ENCODE data around the gene POLR2E.
"Not testable (repeated sequence)": the region's sequence is repeated elsewhere in the genome, so short reads cannot be mapped to it uniquely, and the experiment has no call there.

The POLR2E gene

DNA sequence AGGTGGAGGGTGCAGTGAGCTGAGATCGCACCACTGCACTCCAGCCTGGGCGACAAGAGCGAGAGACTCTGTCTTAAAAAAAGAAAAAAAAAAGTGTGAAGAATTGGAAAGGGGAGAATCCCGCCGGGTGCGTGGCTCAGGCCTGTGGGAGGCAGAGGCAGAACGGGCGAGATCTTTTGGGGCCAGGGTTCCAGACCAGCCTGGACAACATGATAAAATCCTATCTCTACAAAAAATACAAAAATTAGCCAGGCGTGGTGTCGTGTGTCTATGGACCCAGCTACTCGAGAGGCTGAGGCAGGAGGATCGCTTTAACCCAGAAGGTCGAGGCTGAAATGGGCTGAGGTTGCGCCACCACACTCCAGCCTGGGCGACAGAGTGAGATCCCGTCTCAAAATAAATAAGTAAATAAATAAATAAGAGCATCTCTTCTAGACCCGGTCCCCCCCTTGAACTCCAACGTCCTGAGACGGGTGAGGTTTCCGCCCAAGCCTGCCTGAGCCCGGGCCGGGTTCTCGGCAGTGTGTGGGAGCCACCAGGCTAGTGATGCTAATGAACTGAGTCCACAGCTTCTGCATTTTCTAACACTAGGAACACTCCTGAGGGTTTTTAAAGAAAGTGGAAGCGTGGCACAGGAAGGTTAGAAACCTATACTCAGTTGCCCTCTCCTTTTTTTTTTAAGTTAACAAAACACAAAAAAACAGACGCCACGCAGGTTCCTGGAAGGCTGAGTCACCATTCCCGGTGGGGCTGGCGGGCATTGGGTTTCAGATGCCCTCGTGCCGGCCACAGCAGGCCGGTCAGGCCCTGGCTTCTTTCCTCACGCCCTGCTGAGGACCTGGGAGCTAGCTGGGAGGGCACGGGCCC is 30.7 kb upstream of the POLR2E start:
- DNase-seq = no peak

DNA sequence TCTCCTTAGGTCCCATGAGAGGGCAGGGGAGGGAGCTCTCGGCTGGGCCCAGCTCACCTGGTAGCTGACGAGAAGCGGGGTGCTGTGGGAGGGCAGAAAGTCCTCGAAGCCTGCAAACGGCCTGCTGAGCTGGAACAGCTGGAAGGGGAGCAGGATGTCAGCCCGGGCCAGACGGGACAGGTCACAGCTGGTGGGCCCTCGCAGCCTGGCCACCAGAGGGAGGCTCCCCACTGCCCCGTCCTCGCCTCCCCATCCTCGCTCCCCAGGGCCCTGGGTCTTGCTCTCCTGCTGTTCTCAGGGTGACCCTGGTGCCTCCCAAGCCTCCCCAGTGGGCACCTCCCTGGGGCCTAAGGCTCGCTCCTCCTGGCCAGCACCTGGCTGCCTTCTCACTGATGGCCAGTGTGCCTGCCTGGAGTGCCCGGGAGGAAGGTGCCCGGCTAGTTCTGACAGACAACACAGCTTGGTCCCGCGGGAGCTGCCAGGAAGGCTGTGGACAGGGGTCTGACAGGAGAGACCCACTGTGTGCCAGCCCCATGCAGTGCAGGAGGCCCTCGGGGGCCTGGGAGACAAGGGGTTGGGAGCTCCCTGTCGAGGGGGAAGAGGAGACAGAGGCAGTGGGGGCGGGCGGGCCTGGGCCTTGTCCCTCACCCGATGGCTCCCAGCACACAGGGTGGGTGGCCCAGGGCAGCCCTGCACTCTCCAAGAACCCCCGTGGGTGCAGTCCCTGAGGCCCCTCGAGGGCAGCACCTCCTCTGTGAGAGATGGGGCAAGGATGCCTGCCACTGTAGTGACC is 28.9 kb upstream of the POLR2E start:
- DNase-seq = no peak

DNA sequence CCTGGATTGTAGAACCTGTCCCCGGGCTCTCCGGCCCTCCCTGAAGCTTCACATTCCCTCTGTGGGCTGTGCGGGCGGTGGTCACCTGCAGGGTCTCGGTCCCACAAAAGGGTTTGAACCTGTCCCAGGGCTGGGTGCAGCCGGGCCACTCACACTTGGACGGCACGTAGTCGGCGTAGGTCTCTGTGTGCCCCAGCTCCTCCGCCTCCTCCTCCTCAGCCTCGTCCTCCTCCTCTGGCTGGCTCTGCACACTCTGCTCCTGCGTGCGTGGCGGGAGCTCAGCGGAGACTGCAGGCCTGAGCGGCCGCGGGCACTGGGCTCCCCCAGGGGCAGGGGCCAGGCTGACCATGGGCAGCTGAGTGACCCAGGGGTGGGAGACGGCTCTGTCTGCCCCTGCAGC is 28.2 kb upstream of the POLR2E start:
- DNase-seq = no peak

DNA sequence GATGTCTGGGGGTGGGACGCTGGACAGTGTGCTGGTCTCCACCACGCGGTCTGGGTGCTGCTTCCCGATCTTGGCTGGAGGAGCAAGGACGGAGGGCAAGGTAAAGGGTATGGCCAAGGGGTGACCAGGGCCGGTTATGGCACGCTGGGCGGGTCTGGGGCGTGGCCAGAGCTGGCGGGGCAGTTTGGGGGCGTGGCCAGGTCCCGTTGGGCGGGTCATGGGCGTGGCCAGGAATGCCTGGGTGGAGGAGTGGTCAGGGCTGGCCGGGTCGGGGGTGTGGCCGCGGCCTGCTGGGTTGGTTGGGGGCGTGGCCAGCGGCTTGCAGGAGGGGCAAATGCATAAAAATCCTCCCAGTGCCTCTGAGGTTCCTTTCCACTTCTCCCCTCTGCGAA is 27.8 kb upstream of the POLR2E start:
- DNase-seq = no peak

DNA sequence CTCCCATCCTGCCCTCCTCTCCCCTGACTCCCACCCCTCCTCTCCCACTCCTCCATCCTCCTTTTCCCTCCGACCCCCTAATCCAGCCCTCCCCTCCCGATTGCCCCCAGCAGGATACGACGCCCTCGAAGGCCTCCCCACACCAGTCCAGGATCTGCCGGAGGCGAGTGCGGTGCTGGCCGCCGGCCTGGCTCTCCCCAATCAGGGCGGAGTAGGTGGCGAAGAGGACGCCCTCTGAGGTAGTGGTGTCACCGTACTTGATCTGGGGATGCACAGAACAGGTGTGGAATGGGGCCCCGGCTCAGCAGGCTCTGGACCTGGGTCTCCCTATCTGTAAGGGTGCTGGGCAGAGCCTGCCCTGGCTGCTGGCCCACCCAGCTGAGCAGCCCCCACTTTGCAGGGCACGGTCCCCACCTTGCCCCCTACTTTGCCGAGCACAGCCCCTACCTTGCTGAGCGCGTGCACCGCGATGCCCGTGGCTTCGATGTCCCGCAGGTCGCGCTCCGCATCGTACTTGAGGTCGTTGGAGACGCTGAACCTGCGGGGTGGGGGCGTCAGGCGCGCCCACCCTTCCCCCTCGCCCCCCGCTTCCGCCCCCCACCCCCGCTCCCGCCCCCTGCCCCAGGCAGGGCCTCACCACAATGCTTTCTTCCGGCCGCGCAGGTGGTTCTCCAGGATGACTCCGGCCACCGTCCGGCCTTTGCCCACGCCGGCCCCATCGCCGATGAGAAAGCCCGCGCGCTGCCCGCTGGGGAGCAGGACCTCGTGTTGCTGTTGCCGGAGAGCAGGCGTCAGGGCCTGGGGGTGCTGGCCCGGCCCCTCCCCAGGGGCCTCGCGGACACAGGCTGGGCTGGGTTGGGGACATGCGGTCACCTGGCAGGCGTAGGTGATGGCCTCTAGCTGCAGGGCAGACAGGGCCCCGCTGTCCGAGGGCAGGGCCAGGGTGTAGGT is 27.1 kb upstream of the POLR2E start:
- DNase-seq = no peak

DNA sequence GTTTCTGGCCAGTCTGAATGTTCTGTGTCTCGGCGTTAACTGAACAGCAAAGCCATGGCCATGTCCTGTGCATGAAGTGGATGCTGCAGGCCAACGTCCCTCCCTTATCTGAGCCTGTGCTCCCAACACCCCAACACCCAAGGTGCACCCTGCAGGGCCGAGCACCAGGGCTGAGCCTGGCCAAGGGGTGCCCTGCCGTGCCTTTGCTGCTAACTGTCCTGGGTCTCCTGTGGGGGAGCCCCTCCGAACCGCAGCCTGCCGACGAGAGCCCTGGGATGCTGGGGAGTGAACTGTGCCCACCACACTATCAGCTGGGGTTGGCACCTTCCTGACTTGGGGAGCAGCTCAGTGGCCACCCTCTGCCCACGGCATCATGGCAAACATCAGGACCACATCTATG is 26.2 kb upstream of the POLR2E start:
- no peak for DNase-seq

DNA sequence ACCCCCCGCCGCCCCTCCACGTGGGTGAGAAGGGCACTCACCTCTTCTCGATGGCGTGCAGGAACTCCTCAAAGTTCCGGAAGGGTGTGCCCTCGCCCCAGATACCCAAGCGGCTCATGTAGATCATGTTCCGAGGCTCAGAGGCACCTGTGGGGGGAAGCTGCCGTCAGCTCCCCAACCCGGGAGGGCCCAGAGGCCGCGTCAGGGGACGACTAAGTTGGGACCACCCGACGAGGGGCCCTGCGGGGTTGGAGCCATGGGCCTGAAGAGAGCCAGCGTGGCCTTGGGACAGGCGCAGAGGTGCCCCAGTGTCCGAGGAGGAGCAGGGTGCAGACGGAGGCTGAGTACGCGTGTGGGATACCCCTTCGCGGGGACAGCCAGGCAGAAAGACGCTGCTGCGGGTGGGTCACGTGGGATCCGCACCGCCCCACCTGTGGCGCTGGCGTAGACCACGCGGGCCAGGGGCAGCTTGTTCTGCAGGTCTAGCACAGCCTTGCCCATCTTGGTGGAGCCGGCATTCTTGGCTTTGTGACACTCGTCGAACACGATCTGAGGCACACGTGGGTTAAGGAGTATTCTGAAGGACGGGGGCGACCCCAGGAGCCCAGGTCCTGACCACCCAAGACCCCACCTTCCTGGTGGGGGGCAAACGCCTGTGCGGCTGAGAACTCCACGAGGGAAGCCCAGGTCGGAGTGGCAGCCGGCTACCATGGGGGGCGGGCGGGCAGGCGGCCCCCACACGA is 24.5 kb upstream of the POLR2E start:
- no peak for DNase-seq

DNA sequence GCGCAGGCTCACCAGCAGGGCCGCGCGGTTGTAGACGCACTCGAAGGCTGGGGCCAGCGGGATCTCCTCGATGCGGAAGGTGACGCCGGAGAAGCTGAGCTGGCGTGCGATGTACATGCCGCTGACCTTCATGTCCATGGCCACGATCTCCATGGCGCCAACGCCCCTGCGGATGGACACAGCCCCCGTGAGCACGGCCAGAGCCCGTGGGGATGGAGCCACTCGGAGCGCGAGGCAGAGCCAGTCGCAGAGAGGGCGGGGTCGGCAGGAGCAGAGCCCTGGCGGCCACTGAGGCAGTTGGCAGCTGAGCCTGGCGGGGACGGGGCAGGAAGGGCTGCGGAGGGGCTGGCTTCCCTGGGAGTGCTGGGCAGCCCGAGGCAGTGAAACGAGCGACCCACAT is 23.8 kb upstream of the POLR2E start:
- no peak for DNase-seq

DNA sequence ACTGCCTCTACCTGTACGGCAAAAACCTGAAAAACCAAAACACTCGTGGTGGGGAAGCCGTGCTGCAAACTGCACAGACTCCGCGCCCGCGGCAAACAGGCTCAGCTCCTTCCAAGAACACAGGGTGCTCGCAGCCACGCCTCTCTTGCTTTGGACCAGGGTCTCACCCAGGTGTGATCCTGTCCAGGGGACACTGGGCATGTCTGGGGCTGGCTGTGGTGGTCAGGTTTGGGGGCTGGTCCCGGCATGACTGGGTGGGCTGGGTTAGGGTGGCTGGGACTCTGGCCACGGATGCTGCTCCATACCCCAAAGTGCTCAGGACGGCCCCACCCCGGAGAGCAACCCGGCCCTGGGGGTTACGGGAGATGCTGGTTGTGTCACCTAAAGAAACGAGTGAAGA is 22.5 kb upstream of the POLR2E start:
- no peak for DNase-seq

DNA sequence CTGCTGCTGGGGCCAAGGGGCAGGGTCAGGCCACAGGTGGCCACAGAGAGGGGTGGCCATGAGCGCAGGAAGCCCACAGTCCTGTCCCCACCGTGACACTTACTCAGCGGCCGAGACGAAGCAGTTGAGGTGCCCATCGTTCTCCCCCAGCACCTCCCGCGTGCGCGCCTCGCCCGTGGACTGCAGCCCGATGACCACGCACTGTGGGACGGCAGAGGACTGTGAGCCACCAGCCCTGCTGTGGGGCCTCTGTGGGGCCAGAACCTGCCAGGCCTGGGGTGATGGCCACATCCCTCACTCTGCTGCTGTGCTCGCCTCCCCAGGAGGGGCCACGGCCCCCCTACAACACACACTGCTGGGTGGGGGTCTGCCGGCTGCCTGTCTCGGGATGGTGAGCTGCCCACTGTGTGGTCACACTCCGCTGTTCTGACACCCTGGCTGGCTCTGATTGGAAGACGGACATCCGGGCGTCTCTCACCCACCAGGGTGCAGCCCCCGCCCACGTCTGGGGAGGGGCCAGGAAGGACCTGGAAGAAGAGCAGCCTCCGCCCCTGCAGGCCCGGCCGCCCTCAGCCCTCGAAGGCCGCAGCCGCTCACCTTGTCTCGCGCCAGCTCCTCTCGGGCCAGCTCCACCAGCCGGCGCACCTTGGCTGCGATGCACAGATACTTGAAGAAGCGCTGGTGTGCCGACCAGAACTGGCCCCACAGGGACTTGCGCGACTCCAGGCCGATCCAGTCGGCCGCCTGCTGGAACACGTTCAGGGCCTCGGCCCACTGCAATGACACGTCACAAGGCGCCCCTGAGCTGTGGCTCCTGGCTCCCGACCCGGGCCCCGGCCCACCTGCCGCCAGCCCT is 21.8 kb upstream of the POLR2E start:
- no peak for DNase-seq

DNA sequence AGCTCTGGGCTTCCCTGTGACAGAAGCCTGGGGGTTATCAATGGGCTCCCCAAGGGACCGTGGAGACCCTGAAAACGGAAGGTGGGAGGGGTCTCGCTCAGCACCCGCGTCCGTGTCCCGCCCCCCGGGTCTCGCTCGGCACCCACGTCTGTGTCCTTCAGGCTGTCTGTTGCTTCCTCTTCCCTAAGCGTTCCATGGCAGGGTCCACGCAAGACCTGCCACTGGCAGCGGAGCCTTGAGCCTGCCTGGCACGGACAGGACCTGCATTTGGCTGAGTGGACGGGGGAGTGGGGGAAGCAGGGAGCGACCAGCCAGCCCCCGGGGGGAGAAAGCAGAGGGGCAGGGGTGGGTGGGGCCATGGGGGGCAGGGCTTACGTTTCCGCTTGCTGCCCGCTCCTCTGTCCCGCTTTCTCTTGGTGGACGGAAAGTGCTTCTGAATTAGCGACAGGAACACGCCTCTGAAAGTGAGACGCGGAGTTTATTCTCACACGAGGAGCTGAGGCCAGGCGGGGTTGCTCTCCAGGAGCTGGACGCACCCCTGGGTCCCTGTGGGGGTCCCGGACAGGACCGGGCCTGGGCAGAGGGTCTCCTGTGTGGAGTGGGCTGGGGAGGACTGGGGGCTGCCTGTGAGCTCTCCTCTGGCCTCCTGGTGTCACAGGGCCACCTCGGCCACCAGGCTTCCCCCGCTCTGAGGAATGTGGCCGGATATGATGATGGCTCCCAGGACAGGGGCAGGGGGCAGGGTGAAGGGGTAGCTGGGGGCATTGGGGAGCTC is 20.7 kb upstream of the POLR2E start:
- DNase-seq = no peak

DNA sequence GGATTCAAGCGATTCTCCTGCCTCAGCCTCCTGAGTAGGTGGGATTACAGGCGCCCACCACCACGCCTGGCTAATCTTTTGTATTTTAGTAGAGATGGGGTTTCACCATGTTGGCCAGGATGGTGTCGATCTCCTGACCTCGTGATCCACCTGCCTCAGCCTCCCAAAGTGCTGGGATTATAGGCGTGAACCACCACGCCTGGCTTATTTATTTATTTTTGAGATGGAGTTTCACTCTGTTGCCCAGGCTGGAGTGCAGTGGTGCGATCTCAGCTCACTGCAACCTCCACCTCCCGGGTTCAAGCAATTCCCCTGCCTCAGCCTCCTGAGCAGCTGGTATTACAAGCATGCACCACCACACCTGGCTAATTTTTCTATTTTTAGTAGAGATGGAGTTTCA is 19.6 kb upstream of the POLR2E start:
- not testable (repeated sequence) for DNase-seq

DNA sequence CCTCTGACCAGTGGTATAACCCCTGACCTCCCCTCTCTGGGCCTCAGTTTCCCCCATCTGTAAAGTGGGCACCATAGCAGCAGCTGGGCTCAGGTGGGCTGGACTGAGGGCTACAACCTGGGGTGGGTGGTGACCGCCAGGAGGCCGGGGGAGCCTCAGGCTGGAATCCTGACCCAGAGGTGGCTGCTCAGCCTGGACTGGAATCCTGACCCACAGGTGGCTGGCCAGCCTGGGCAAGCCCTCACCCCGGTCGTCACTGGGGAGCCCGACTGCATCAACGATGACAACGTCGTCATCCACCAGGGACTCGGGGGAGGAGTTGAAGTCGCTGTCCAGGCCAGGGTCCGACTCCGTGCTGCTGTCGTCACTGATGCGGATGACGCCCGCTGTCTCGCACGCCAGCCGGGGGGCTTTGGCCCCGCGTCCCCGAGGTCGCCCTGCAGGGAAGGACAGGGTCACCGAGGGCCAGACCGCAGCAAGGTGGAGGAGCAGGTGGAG is 18.9 kb upstream of the POLR2E start:
- DNase-seq = no peak

DNA sequence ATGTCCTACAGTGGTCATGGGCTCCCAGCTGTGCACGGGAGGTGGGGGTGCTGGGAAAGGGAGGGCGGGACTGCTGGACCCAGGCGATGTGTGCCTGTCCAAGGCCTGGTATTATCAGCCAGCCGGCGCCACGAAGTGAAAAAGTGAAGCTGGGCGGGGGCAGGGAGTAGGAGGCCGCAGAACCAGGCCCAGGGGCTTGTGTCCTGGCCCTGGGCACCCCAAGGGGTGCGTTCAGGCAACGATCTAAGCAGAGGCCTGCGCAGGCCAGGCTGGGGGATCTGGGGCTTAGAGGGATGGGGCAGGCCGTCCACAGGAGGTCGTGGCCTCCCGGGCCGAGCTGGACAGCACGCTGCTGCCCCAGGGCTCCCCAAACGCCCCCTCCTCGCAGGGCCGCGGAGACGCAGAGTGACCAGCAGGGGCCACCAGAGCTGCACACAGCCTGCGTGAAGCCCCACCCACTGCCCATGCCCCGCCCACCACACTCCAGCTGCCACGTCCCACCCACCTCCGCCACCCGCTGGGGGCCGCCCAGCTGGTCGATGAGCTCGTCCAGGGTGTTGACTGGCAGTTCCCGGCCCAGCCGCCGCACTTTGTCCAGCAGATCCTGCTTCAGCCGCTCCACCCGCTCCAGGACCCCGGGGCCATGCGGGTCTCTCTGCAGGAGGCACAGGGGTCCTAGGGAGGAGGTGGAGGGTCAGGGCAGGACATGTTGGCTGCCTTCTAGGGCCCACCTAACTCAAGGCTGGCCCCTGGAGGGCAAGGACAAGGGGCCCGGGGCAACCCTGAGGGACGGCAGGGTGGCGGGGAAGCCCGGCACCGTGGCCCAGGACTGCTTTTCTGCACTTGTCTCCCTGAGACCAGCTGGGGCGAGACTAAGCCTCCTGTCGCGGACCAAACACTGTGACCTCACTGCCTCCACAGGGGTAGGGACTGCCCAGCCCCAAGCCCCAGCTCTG is 18.1 kb upstream of the POLR2E start:
- DNase-seq = peak; percentile 75

DNA sequence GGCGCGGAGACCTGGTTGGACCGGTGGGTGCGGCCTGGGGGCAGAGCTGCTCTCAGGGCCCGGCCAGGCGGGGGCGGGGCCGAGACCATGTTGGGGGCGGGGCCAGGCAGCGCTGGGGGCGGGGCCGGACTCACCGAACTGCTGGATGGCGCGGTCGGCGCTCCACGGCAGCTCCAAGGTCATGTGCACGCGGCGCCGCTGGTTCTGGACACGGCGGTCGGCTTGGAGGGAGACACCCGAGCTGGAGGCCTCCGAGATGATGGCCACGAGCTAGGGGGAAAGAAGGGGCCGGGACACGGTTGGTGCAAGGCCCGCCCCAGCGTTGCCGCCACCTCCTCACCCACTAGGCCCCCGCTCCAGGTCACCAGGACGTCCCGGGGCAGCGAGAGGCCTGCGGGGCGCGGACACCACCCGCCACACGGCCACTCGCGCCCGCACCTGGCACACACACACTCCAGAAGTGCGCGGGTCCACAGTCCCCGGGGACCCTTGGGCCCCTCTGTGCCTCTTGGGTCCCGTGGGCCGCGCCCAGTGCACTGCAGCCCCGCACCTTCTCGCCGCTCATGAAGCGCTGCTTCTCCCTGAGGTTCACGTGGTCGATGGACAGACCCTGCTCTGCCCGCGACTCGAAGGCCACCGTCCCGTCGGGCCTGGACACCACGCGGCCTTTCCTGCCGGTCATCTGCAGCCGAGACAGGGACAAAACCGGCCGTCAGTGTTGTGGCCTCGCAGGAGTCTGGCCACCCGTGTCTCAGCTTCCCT is 17.3 kb upstream of the POLR2E start:
- no peak for DNase-seq

DNA sequence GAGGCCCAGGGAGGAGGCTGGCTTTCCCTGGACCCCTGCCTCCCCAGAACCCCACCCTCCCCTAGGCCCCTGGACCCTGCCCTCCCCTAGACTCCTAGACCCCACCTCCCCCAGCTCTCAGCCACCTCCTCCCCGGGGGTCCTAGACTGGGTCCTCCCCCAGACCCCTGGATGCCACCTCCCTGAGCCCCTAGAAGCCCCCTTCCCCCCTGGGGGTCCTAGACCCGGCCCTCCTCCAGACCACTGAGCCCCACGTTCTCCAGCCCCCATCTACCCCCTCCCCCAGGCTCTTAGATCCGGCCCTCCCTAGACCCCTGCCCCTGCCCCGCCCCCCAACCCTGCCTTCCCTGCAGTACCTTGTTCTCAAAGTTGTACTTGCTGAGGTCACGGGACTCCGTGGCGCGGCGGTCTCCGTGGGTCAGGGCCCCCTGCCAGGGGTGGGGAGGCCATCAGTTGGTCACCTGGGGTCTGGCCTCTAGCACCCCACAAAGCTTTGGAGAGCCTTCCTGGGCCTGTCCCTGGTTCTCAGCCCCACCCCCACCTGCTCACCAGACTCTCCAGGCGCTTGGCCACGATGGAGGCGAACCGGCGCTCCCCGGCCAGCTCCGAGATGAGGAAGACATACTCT is 16.6 kb upstream of the POLR2E start:
- DNase-seq = no peak

DNA sequence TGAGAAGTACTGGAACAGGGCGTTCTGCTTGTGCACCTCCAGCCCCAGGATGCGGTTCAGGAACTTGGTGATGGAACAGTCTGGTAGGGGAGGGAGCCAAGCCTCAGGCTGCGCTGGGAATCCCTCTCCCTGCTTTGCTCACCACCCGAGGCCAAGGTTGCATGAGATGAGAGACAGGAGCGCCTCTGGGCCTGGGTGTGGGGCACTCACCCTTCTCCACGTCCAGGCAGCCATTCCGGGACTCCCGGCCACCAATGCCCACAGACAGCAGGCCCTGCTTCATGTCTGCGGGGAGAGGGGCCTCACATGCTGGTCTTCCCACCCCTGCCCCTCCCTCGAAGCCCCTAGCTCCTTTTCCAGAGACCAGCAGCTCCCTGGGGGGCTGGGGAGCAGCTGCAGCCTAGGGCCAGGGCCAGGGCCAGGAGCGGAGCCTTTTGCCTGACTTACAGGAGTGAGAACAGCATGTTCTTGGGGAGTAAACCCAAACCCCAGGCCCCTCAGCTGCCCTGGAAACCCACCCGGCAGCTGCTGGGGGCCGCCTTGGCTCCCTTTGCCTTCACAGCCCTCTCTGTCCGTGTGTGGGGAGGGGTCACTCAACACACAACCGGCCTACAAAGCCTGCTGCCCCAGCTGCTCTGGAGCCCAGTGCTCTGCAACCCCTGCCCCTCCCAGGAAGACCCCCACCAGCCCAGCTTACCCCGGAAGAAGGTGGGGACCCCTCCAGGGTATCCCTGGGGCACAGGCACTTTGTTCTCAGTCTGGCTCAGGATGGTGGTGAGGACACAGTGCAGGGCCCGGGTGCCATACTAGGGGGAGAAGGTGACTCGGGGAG is 15.8 kb upstream of the POLR2E start:
- no peak for DNase-seq
